ENCODE results near the gene GNG13.
"Not testable (repeated sequence)": the region's sequence is repeated elsewhere in the genome, so short reads cannot be mapped to it uniquely, and the experiment has no call there.

GNG13 gene

GRCh38 chr16:799948-800833 lies at the start of gene GNG13:
TSS of gene GNG13 (minus strand) at chr16:800734. CDS start at chr16:799077, 1,657 bp downstream.
- no peak for DNase-seq

GRCh38 chr16:848510-849253 lies 48.1 kb upstream of the GNG13 start:
- no peak for DNase-seq

- DNase-seq, result no peak
Measured at GRCh38 chr16:847681-848445, 47.3 kb upstream of the GNG13 start.

- DNase-seq, result no peak
Measured at GRCh38 chr16:847151-847550, 46.6 kb upstream of the GNG13 start.

- DNase-seq, result no peak
Measured at GRCh38 chr16:845351-845745, 44.8 kb upstream of the GNG13 start.

- DNase-seq, result no peak
Measured at GRCh38 chr16:844638-845350, 44.3 kb upstream of the GNG13 start.

GRCh38 chr16:843771-844170 lies 43.2 kb upstream of the GNG13 start:
- DNase-seq, result no peak

GRCh38 chr16:842711-843560 lies 42.4 kb upstream of the GNG13 start:
- DNase-seq, result no peak

- DNase-seq, result no peak
Measured at GRCh38 chr16:842061-842476, 41.5 kb upstream of the GNG13 start.

- no peak for DNase-seq
Measured at GRCh38 chr16:841455-842060, 41.0 kb upstream of the GNG13 start.

- DNase-seq, result no peak
Measured at GRCh38 chr16:840561-841454, 40.3 kb upstream of the GNG13 start.

- DNase-seq, result no peak
Measured at GRCh38 chr16:839643-840408, 39.3 kb upstream of the GNG13 start.

GRCh38 chr16:838741-839140 lies 38.2 kb upstream of the GNG13 start:
- no peak for DNase-seq

- DNase-seq, result not testable (repeated sequence)
Measured at GRCh38 chr16:836822-837221, 36.3 kb upstream of the GNG13 start.

- DNase-seq, result no peak
Measured at GRCh38 chr16:836221-836620, 35.7 kb upstream of the GNG13 start.

- DNase-seq, result no peak
Measured at GRCh38 chr16:835373-835772, 34.8 kb upstream of the GNG13 start.

GRCh38 chr16:833411-833810 lies 32.9 kb upstream of the GNG13 start:
- no peak for DNase-seq

- DNase-seq, result no peak
Measured at GRCh38 chr16:832652-833336, 32.3 kb upstream of the GNG13 start.
